AG04450 (cell line): ENCODE measurements around the gene CRACR2B. TPM values are rescaled to one million over a fixed set of nuclear protein-coding genes. Genes with fewer than 3 reads are reported as not detected.

ENCODE experiments used
- CTCF ChIA-PET: fragments of 300-600, 350-600 bp; formaldehyde crosslinking; extraction: SDS; loops from one replicate; lab custom pipeline; 2022; ENCODE audit warnings: antibody characterized with exemption, inconsistent platforms; lab: Charles Lee
- POLR2A ChIA-PET: fragments of 350-600 bp; formaldehyde crosslinking; extraction: SDS; loops from one replicate; lab custom pipeline; 2021; ENCODE audit warnings: antibody characterized with exemption, inconsistent platforms; lab: Yijun Ruan, JAX
- DNase-seq: peaks from one replicate; pipeline ENCODE4 v3.0.0-alpha.2; 2011; ENCODE audit warnings: low read depth, low spot score
- H3K27ac ChIP-seq: one replicate; pipeline ENCODE4 v1.5.1; 2012; ENCODE audit warnings: low read depth, low read length, control low read depth
- H3K27me3 ChIP-seq: one replicate; pipeline ENCODE4 v1.6.0; 2012; ENCODE audit warnings: low read length; ENCODE audit not compliant: control insufficient read depth, insufficient read depth
- H3K4me3 ChIP-seq: 2 replicates; pipeline ENCODE4 v1.5.1; 2011; ENCODE audit warnings: mild to moderate bottlenecking, low read depth, low read length, control low read depth
- H3K9me3 ChIP-seq: 2 replicates; pipeline ENCODE4 v1.5.1; 2012; ENCODE audit warnings: low read length; ENCODE audit not compliant: control insufficient read depth, insufficient read depth
- polyA plus RNA-seq: library from polyadenylated mRNA; depleted of rRNA; stranded (reverse); fragments of >200 nt; gene quantifications from 2 replicates; pipeline ENCODE4 v1.2.3, GENCODE V29; 2011; rRNA removed
- small RNA-seq: library from RNA; depleted of rRNA; stranded (forward); fragments of <200 nt; gene quantifications from one replicate; pipeline ENCODE3, GENCODE V24; 2012; ENCODE audit warnings: low read depth; ENCODE audit not compliant: insufficient read length
- TF ChIP-seq, protein P1 (sequence below): IDR thresholded peaks from 2 replicates; pipeline ENCODE4 v1.5.1; 2011; ENCODE audit warnings: low read depth, low read length, control low read depth, inconsistent platforms

Gene CRACR2B
- polyA plus RNA-seq, 1 experiment, result 0.26 TPM

DNA sequence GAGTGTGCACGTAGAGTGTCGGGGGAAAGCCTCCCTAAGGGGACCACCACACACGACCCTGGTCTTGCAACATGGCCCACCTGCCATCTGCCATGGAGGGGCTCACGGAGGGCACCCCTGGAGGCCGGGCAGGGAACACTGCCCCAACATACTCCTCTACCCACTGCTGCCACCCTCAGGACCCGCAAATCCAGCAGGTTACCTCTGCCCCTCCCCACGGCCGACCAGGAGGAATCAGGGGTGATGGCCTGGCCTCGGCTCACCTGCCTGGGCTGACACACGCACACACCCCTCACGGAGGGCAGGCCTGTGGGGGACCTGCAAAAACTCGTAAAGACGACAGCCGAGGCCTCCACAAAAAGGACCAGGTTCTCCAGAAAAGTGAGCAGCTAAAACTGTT is 52.7 kb downstream of the CRACR2B start:
- Histone ChIP-seq H3K4me3 (no peak overlapping the region), H3K27ac (no peak overlapping the region), H3K9me3 (no peaks in the 10 kb centered on the region; the same call in 1 of the 2 replicates), H3K27me3 (no peaks in the 10 kb centered on the region)
- DNase-seq, result no peak
- CTCF ChIA-PET, result no interaction called here
- POLR2A ChIA-PET, result no interaction called here
- TF ChIP-seq, protein P1, sequence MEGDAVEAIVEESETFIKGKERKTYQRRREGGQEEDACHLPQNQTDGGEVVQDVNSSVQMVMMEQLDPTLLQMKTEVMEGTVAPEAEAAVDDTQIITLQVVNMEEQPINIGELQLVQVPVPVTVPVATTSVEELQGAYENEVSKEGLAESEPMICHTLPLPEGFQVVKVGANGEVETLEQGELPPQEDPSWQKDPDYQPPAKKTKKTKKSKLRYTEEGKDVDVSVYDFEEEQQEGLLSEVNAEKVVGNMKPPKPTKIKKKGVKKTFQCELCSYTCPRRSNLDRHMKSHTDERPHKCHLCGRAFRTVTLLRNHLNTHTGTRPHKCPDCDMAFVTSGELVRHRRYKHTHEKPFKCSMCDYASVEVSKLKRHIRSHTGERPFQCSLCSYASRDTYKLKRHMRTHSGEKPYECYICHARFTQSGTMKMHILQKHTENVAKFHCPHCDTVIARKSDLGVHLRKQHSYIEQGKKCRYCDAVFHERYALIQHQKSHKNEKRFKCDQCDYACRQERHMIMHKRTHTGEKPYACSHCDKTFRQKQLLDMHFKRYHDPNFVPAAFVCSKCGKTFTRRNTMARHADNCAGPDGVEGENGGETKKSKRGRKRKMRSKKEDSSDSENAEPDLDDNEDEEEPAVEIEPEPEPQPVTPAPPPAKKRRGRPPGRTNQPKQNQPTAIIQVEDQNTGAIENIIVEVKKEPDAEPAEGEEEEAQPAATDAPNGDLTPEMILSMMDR, result no peak

Small RNA genes lying within 50 kb of the gene (small RNA-seq; reads per million reads assigned to genes)
- not detected for gene SNORA52

Other genes with a start within 250 kb of the CRACR2B start
- gene IRF7, start 212.0 kb upstream of the CRACR2B start, polyA plus RNA-seq, result 2.4 and 3.6 TPM in 2 replicates
- not detected in 2 replicates for gene CDHR5, start 203.0 kb upstream of the CRACR2B start, polyA plus RNA-seq
- gene SCT, start 200.7 kb upstream of the CRACR2B start, polyA plus RNA-seq, result not detected in 2 replicates
- gene DRD4, start 190.7 kb upstream of the CRACR2B start, polyA plus RNA-seq, result 0.05 TPM in 1 of 2 replicates, not detected in the other
- gene DEAF1, start 132.7 kb upstream of the CRACR2B start, polyA plus RNA-seq, result 13.0 and 19.6 TPM in 2 replicates
- gene TMEM80, start 132.1 kb upstream of the CRACR2B start, polyA plus RNA-seq, result 16.2 and 18.7 TPM in 2 replicates
- 11.0 and 17.0 TPM in 2 replicates for gene EPS8L2, start 121.7 kb upstream of the CRACR2B start, polyA plus RNA-seq
- gene TALDO1, start 80.5 kb upstream of the CRACR2B start, polyA plus RNA-seq, result 242 and 286 TPM in 2 replicates
- gene GATD1, start 50.4 kb upstream of the CRACR2B start, polyA plus RNA-seq, result 15.0 and 18.8 TPM in 2 replicates
- gene CEND1, start 37.8 kb upstream of the CRACR2B start, polyA plus RNA-seq, result 0.55 and 1.1 TPM in 2 replicates
- gene SLC25A22, start 29.6 kb upstream of the CRACR2B start, polyA plus RNA-seq, result 11.3 and 11.5 TPM in 2 replicates
- gene PIDD1, start 22.7 kb upstream of the CRACR2B start, polyA plus RNA-seq, result 5.7 and 8.2 TPM in 2 replicates
- 940 and 1,115 TPM in 2 replicates for gene RPLP2, start 18.0 kb upstream of the CRACR2B start, polyA plus RNA-seq
- gene PNPLA2, start 9.0 kb upstream of the CRACR2B start, polyA plus RNA-seq, result 17.3 and 29.3 TPM in 2 replicates
- gene CD151, start 5.0 kb downstream of the CRACR2B start, polyA plus RNA-seq, result 559 and 909 TPM in 2 replicates
- gene POLR2L, start 14.6 kb downstream of the CRACR2B start, polyA plus RNA-seq, result 211 and 431 TPM in 2 replicates
- gene TSPAN4, start 14.9 kb downstream of the CRACR2B start, polyA plus RNA-seq, result 92.6 and 134 TPM in 2 replicates
- gene CHID1, start 82.9 kb downstream of the CRACR2B start, polyA plus RNA-seq, result 95.5 and 120 TPM in 2 replicates
- 54.2 and 55.7 TPM in 2 replicates for gene AP2A2, start 98.0 kb downstream of the CRACR2B start, polyA plus RNA-seq
- gene MUC6, start 208.8 kb downstream of the CRACR2B start, polyA plus RNA-seq, result not detected in 2 replicates
- not detected in 2 replicates for gene MUC2, start 247.0 kb downstream of the CRACR2B start, polyA plus RNA-seq